ENCODE data around the gene MEGF6.
"Not testable (repeated sequence)": the region's sequence is repeated elsewhere in the genome, so short reads cannot be mapped to it uniquely, and the experiment has no call there.

DNA sequence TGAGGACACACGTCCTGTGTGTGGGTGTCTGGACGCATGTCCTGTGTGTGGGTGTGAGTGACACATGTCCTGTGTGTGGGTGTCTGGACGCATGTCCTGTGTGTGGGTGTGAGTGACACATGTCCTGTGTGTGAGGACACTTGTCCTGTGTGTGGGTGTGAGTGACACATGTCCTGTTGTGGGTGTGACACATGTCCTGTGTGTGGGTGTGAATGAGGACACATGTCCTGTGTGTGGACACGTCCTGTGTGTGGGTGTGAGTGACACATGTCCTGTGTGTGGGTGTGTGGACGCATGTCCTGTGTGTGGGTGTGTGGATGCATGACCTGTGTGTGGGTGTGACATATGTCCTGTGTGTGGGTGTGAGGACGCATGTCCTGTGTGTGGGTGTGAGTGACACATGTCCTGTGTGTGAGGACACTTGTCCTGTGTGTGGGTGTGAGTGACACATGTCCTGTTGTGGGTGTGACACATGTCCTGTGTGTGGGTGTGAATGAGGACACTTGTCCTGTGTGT is 25.9 kb downstream of the MEGF6 start:
- not testable (repeated sequence) for TF ChIP-seq POLR2AphosphoS5, CTCF, POLR2A, EP300 (IDR thresholded peaks at IDR 0.05)

Measured in suprapubic skin (tissue), 4 donors.